H7 (cell line): ENCODE results near the gene ANKS1A. TPM values are rescaled to one million over a fixed set of nuclear protein-coding genes. Genes with fewer than 3 reads are reported as not detected.
"Not testable (repeated sequence)": the region's sequence is repeated elsewhere in the genome, so short reads cannot be mapped to it uniquely, and the experiment has no call there.

Source experiments
- DNase-seq: peaks from one replicate; pipeline ENCODE4 v3.0.0; 2012
- H3K27me3 ChIP-seq: 2 replicates; pipeline ENCODE4 v1.6.0; 2011; ENCODE audit warnings: mild to moderate bottlenecking, low read length; ENCODE audit not compliant: control insufficient read depth, insufficient read depth
- H3K36me3 ChIP-seq: replicated peaks from 2 replicates; pipeline ENCODE4 v1.5.1; 2011; ENCODE audit warnings: low read length; ENCODE audit not compliant: control insufficient read depth, insufficient read depth
- H3K4me3 ChIP-seq: 2 replicates; pipeline ENCODE4 v1.5.1; 2011; ENCODE audit warnings: low read depth, mild to moderate bottlenecking, control low read depth, low read length, moderate library complexity; ENCODE audit not compliant: insufficient read depth
- total RNA-seq: library from RNA; depleted of rRNA; stranded (reverse); fragments of >200 nt; shearing (Covaris generic); gene quantifications from 2 replicates; pipeline ENCODE4 v1.2.3, GENCODE V29; 2014

Gene ANKS1A
- total RNA-seq, 1 experiment from 2014 or later = 22.4 TPM

- Histone ChIP-seq H3K4me3 (no peak overlapping the region), H3K36me3 (peaks cover 23% of the 10 kb centered on the region), H3K27me3 (no peaks in the 10 kb centered on the region)
- DNase-seq = no peak
Measured at GRCh38 chr6:34871853-34872252, 17.2 kb upstream of the ANKS1A start.

GRCh38 chr6:34872332-34872731 is 16.7 kb upstream of the ANKS1A start:
- H3K4me3 ChIP-seq = no peak overlapping the region
- H3K36me3 ChIP-seq = peaks cover 22% of the 10 kb centered on the region
- DNase-seq = no peak
- H3K27me3 ChIP-seq = no peaks in the 10 kb centered on the region

GRCh38 chr6:34875292-34876213 is 13.5 kb upstream of the ANKS1A start:
- H3K36me3 ChIP-seq = peaks cover 21% of the 10 kb centered on the region
- no peaks in the 10 kb centered on the region for H3K27me3 ChIP-seq
- DNase-seq = no peak
- H3K4me3 ChIP-seq = no peak overlapping the region

GRCh38 chr6:34876472-34876871 is 12.6 kb upstream of the ANKS1A start:
- H3K36me3 ChIP-seq = peaks cover 14% of the 10 kb centered on the region
- no peaks in the 10 kb centered on the region for H3K27me3 ChIP-seq
- H3K4me3 ChIP-seq = no peak overlapping the region
- no peak for DNase-seq

- DNase-seq = no peak
- Histone ChIP-seq H3K36me3 (peaks cover 8% of the 10 kb centered on the region), H3K4me3 (no peak overlapping the region), H3K27me3 (no peaks in the 10 kb centered on the region)
Measured at GRCh38 chr6:34877259-34877658, 11.8 kb upstream of the ANKS1A start.

- DNase-seq = no peak
- H3K27me3 ChIP-seq = no peaks in the 10 kb centered on the region
- peaks cover 5% of the 10 kb centered on the region for H3K36me3 ChIP-seq
- H3K4me3 ChIP-seq = no peak overlapping the region
Measured at GRCh38 chr6:34877869-34878485, 11.1 kb upstream of the ANKS1A start.

- H3K4me3 ChIP-seq, DNase-seq, H3K27me3 ChIP-seq, H3K36me3 ChIP-seq: not testable (repeated sequence)
Measured at GRCh38 chr6:34884073-34884472, 5.0 kb upstream of the ANKS1A start.

- H3K36me3 ChIP-seq = peaks cover 1% of the 10 kb centered on the region
- H3K27me3 ChIP-seq = no peaks in the 10 kb centered on the region
- no peak for DNase-seq
- no peak overlapping the region for H3K4me3 ChIP-seq
Measured at GRCh38 chr6:34884996-34885395, 4.1 kb upstream of the ANKS1A start.

- not testable (repeated sequence) for DNase-seq, H3K27me3 ChIP-seq, H3K4me3 ChIP-seq, H3K36me3 ChIP-seq
Measured at GRCh38 chr6:34885837-34886236, 3.2 kb upstream of the ANKS1A start.

GRCh38 chr6:34887753-34888513 is 1.1 kb upstream of the ANKS1A start, which contains the start of gene TAF11:
Gene TAF11, minus strand, starts transcription at chr6:34888042. Its CDS starts 85 bp downstream, at chr6:34887957.
- no peaks in the 10 kb centered on the region for H3K36me3 ChIP-seq
- no peaks in the 10 kb centered on the region for H3K27me3 ChIP-seq
- H3K4me3 ChIP-seq = peak within 1 kb of the TSS; percentile 88
- DNase-seq = peak; percentile 87

- no peaks in the 10 kb centered on the region for H3K36me3 ChIP-seq
- peak; percentile 16 for DNase-seq
- H3K27me3 ChIP-seq = no peaks in the 10 kb centered on the region
- H3K4me3 ChIP-seq = peak overlapping the region; percentile 88
Measured at GRCh38 chr6:34888514-34888856, 570 bp upstream of the ANKS1A start.

- DNase-seq = no peak
- Histone ChIP-seq H3K36me3 (no peaks in the 10 kb centered on the region), H3K4me3 (no peak overlapping the region; the same call in 1 of the 2 replicates), H3K27me3 (no peaks in the 10 kb centered on the region)
Measured at GRCh38 chr6:34890533-34890925, 1.5 kb downstream of the ANKS1A start.

GRCh38 chr6:34891296-34891695 is 2.2 kb downstream of the ANKS1A start:
- no peak overlapping the region for H3K4me3 ChIP-seq
- no peak for DNase-seq
- no peaks in the 10 kb centered on the region for H3K27me3 ChIP-seq
- no peaks in the 10 kb centered on the region for H3K36me3 ChIP-seq

- no peaks in the 10 kb centered on the region for H3K27me3 ChIP-seq
- DNase-seq = no peak
- no peak overlapping the region for H3K4me3 ChIP-seq
- H3K36me3 ChIP-seq = no peaks in the 10 kb centered on the region
Measured at GRCh38 chr6:34894693-34895092, 5.6 kb downstream of the ANKS1A start.
